ENCODE measurements around the gene RPH3AL. TPM values are rescaled to one million over a fixed set of nuclear protein-coding genes. Genes with fewer than 3 reads are reported as not detected.

The RPH3AL gene
- total and polyA plus RNA-seq, 10 of the 15 experiments (the other 5 are each of a cell fraction or from before 2014, with no cell fraction given), result 0.04 to 1.2 (median 0.47) TPM; not detected in 2

- TF ChIP-seq SIX5 (IDR thresholded peaks at IDR 0.05; ENCODE audit: low read depth, low read length, severe bottlenecking) (no peak), POU2F2 (IDR thresholded peaks at IDR 0.05; ENCODE audit: borderline replicate concordance, low read depth, low read length) (no peak), LARP7 (IDR thresholded peaks at IDR 0.05) (no peak), RCOR1 (conservative IDR thresholded peaks at IDR 0.05; ENCODE audit: low read depth, low read length) (no peak), HDAC6 (IDR thresholded peaks at IDR 0.05; ENCODE audit: unreplicated experiment) (no peak), SKIL (IDR thresholded peaks at IDR 0.05; ENCODE audit: low read depth, poor library complexity, severe bottlenecking) (no peak), STAT1 (conservative IDR thresholded peaks at IDR 0.05) (no peak)
Measured at GRCh38 chr17:301681-302299, 50.8 kb downstream of the RPH3AL start (continued).

- ATAC-seq (no peak), DNase-seq (ENCODE audit: low read depth, low spot score) (no peak), FAIRE-seq (no peak)
- no peaks in the 10 kb centered on the region for H3K4me1 ChIP-seq (ENCODE audit: control insufficient read depth, insufficient read depth, low read length)
- in situ Hi-C loops (cut with MboI) (no loop called here), intact Hi-C loops (cut with micrococcal nuclease; ENCODE audit: unreplicated experiment) (no loop called here)
- TF ChIP-seq NR2C2 (IDR thresholded peaks at IDR 0.05; ENCODE audit: borderline replicate concordance, control insufficient read depth, insufficient read length, low read depth) (no peak), EGR1 (IDR thresholded peaks at IDR 0.05; ENCODE audit: borderline replicate concordance in 1 of 2, low read depth in 2 of 2, low read length in 2 of 2) (no peak), EP300 (IDR thresholded peaks at IDR 0.05; ENCODE audit: borderline replicate concordance in 1 of 2, control insufficient read depth in 1 of 2, low read depth in 2 of 2, low read length in 2 of 2) (no peak), PML (IDR thresholded peaks at IDR 0.05; ENCODE audit: low read length) (no peak), PAX8 (IDR thresholded peaks at IDR 0.05) (no peak), NKRF (conservative IDR thresholded peaks at IDR 0.05) (no peak), MYB (IDR thresholded peaks at IDR 0.05; ENCODE audit: borderline replicate concordance, low read depth, low read length) (no peak), ZNF622 (IDR thresholded peaks at IDR 0.05) (no peak), ELK1 (IDR thresholded peaks at IDR 0.05; ENCODE audit: low read depth, low read length) (no peak), IRF3 (IDR thresholded peaks at IDR 0.05) (no peak)
- ChIA-PET POLR2A (no interaction called here), RAD21 (ENCODE audit: unreplicated experiment) (no interaction called here), CTCF (no interaction called here), SMC1A (ENCODE audit: uncharacterized antibody, unreplicated experiment) (no interaction called here)
- no peak overlapping the region for H3K9ac ChIP-seq (ENCODE audit: control insufficient read depth, insufficient read depth, low read length)
- no peak overlapping the region for H3K4me2 ChIP-seq (ENCODE audit: control insufficient read depth, insufficient read depth)
- BruUV-seq (replicated peaks), result no TSS peak
- H3K27ac ChIP-seq (ENCODE audit: control insufficient read depth, insufficient read depth), result no peak overlapping the region
- no peaks in the 10 kb centered on the region for H3K79me2 ChIP-seq (ENCODE audit: control insufficient read depth, insufficient read depth, low read length)
- H4K20me1 ChIP-seq (ENCODE audit: control insufficient read depth, insufficient read depth), result no peaks in the 10 kb centered on the region
- no peaks in the 10 kb centered on the region for H3K36me3 ChIP-seq (ENCODE audit: control insufficient read depth in 2 of 2, insufficient read depth in 2 of 2, low read length in 1 of 2)
- no peak overlapping the region for H2AFZ ChIP-seq (ENCODE audit: control insufficient read depth, low read depth, low read length)
- 59% methylated on average over 11 of the region's 11 CpGs for WGBS (ENCODE audit: insufficient coverage, insufficient replicate concordance, low lambda C conversion rate, missing lambda C conversion rate)
- no peak overlapping the region for H3K4me3 ChIP-seq
- H3K9me3 ChIP-seq (replicated peaks; ENCODE audit: control insufficient read depth, insufficient read depth, low read length), result no peaks in the 10 kb centered on the region
- no peaks in the 10 kb centered on the region for H3K27me3 ChIP-seq (replicated peaks in 1 of 2; ENCODE audit: control insufficient read depth in 2 of 2, insufficient read depth in 2 of 2, low read length in 1 of 2)
Measured at GRCh38 chr17:300881-301280, 51.7 kb downstream of the RPH3AL start.
